IMR-90 (cell line): ENCODE measurements around the gene MBD3L2B. TPM values are rescaled to one million over a fixed set of nuclear protein-coding genes. Genes with fewer than 3 reads are reported as not detected.
"Not testable (repeated sequence)": the region's sequence is repeated elsewhere in the genome, so short reads cannot be mapped to it uniquely, and the experiment has no call there.

Experiments
- ATAC-seq: fragments of 200-7000 bp; cut with Tn5 transposase; 2 replicates; pipeline ENCODE4 v1.9.1; 2020; ENCODE audit warnings: low read depth, mild to moderate bottlenecking, moderate library complexity
- BruUV-seq: library from RNA; stranded (reverse); fragments of 400-500 nt; replicated peaks from 2 replicates; lab custom pipeline; 2021; lab: Mats Ljungman, UMichigan
- CTCF ChIA-PET: fragments of 300-600 bp; formaldehyde crosslinking; extraction: SDS; loops from one replicate; lab custom pipeline; 2021; ENCODE audit warnings: antibody characterized with exemption; lab: Yijun Ruan, JAX
- POLR2A ChIA-PET: fragments of 300-600 bp; sonication (Branson Sonifier 250); formaldehyde crosslinking; loops from one replicate; lab custom pipeline; 2022; ENCODE audit warnings: antibody characterized with exemption; ENCODE audit not compliant: unreplicated experiment; lab: Charles Lee
- DNase-seq: peaks from one replicate; pipeline ENCODE4 v3.0.0; 2013
- H2AFZ ChIP-seq: replicated peaks from 2 replicates; pipeline ENCODE3; 2013; ENCODE audit warnings: low read length, mild to moderate bottlenecking; ENCODE audit not compliant: poor library complexity
- H2AK5ac ChIP-seq: 2 replicates; pipeline ENCODE4 v1.6.1; 2013; ENCODE audit warnings: low read depth, low read length, inconsistent platforms
- H2AK9ac ChIP-seq: replicated peaks from 2 replicates; pipeline ENCODE3; 2013; ENCODE audit warnings: mild to moderate bottlenecking, low read depth, low read length, moderate library complexity; ENCODE audit not compliant: poor library complexity
- H2BK120ac ChIP-seq: 2 replicates; pipeline ENCODE4 v1.6.1; 2013; ENCODE audit warnings: low read depth, low read length, inconsistent platforms
- H2BK15ac ChIP-seq: 3 replicates; pipeline ENCODE4 v1.6.1; 2013; ENCODE audit warnings: low read depth, low read length, inconsistent platforms
- H2BK20ac ChIP-seq: 2 replicates; pipeline ENCODE4 v1.6.1; 2013; ENCODE audit warnings: low read depth, mild to moderate bottlenecking, inconsistent platforms, low read length, moderate library complexity
- H2BK5ac ChIP-seq: 2 replicates; pipeline ENCODE4 v1.6.1; 2013; ENCODE audit warnings: mild to moderate bottlenecking, low read depth, low read length, inconsistent platforms; ENCODE audit not compliant: poor library complexity, severe bottlenecking
- H3K14ac ChIP-seq: replicated peaks from 2 replicates; pipeline ENCODE4 v1.6.1; 2013; ENCODE audit warnings: low read depth, low read length, inconsistent platforms
- H3K18ac ChIP-seq: 2 replicates; pipeline ENCODE4 v1.6.1; 2013; ENCODE audit warnings: low read depth, low read length, control low read depth
- H3K23ac ChIP-seq: 2 replicates; pipeline ENCODE4 v1.6.1; 2013; ENCODE audit warnings: low read depth, low read length, inconsistent platforms
- H3K27ac ChIP-seq: 2 replicates; pipeline ENCODE4 v1.5.1; 2013; ENCODE audit warnings: mild to moderate bottlenecking, control low read depth, low read length; ENCODE audit not compliant: insufficient read depth
- H3K27me3 ChIP-seq: 2 replicates; pipeline ENCODE4 v1.6.1; 2013; ENCODE audit warnings: low read length; ENCODE audit not compliant: control insufficient read depth, insufficient read depth
- H3K36me3 ChIP-seq: 2 replicates; pipeline ENCODE4 v1.6.1; 2013; ENCODE audit warnings: low read length, mixed read lengths; ENCODE audit not compliant: control insufficient read depth, insufficient read depth
- H3K4ac ChIP-seq: 2 replicates; pipeline ENCODE4 v1.6.1; 2013; ENCODE audit warnings: low read depth, low read length, inconsistent platforms
- H3K4me1 ChIP-seq: 2 replicates; pipeline ENCODE4 v1.6.1; 2013; ENCODE audit warnings: low read length, mixed read lengths; ENCODE audit not compliant: control insufficient read depth, insufficient read depth
- H3K4me2 ChIP-seq: 2 replicates; pipeline ENCODE4 v1.6.1; 2013; ENCODE audit warnings: low read depth, mild to moderate bottlenecking, control low read depth, low read length, moderate library complexity
- H3K4me3 ChIP-seq: 2 replicates; pipeline ENCODE4 v1.5.1; 2013; ENCODE audit warnings: low read depth, mild to moderate bottlenecking, control low read depth, low read length, moderate library complexity; ENCODE audit not compliant: insufficient read depth
- H3K56ac ChIP-seq: 2 replicates; pipeline ENCODE4 v1.6.1; 2013; ENCODE audit warnings: low read length, inconsistent platforms; ENCODE audit not compliant: insufficient read depth; ENCODE audit errors: extremely low read depth
- H3K79me1 ChIP-seq, 2 experiments: 2 replicates each; pipeline ENCODE4 v1.6.1; 2013; ENCODE audit warnings: low read length in 2 of 2, inconsistent platforms in 1 of 2, low read depth in 1 of 2
- H3K9ac ChIP-seq: 2 replicates; pipeline ENCODE4 v1.6.1; 2013; ENCODE audit warnings: low read depth, low read length, control low read depth
- H3K9me1 ChIP-seq: 2 replicates; pipeline ENCODE4 v1.6.1; 2013; ENCODE audit warnings: low read length, inconsistent platforms; ENCODE audit not compliant: insufficient read depth
- H3K9me3 ChIP-seq: 2 replicates; pipeline ENCODE4 v1.6.1; 2013; ENCODE audit warnings: low read length; ENCODE audit not compliant: control insufficient read depth, insufficient read depth
- H4K20me1 ChIP-seq: 2 replicates; pipeline ENCODE4 v1.6.1; 2013; ENCODE audit warnings: low read length, inconsistent platforms; ENCODE audit not compliant: insufficient read depth
- H4K5ac ChIP-seq: 2 replicates; pipeline ENCODE4 v1.6.1; 2013; ENCODE audit warnings: mild to moderate bottlenecking, low read depth, low read length, control low read depth
- H4K8ac ChIP-seq, 2 experiments: 2 replicates each; pipeline ENCODE4 v1.6.1; 2013; ENCODE audit warnings: low read depth in 2 of 2, low read length in 2 of 2, control low read depth in 1 of 2, inconsistent platforms in 1 of 2
- H4K91ac ChIP-seq: 2 replicates; pipeline ENCODE4 v1.6.1; 2013; ENCODE audit warnings: low read depth, low read length, inconsistent platforms; ENCODE audit not compliant: insufficient read depth
- WGBS, 2 experiments: methylation state at CpG; one replicate each; pipeline versions ENCODE4 v1.1.5 to v1.1.7; 2013; ENCODE audit warnings: missing lambda C conversion rate in 2 of 2; ENCODE audit not compliant: insufficient read length in 1 of 2; ENCODE audit errors: extremely low coverage in 2 of 2; 5-methylcytosine and 5-hydroxymethylcytosine counted together
- dilution Hi-C: fragments of 300-500 bp; cut with HindIII; formaldehyde crosslinking; loops from one replicate; pipeline ENCODE4 v1.14.3; 2018; ENCODE audit warnings: low sequenced_read_pairs; ENCODE audit not compliant: unreplicated experiment
- in situ Hi-C: fragments of 300-500 bp; cut with MboI; formaldehyde crosslinking; loops from 3 replicates; pipeline ENCODE4 v1.14.3; 2019; ENCODE audit warnings: low sequenced_read_pairs, inconsistent platforms, mixed read lengths
- intact Hi-C: fragments of 100-400 bp; cut with micrococcal nuclease; formaldehyde crosslinking; loops from 2 replicates; pipeline ENCODE4 v1.10.0; 2022
- polyA plus RNA-seq, 3 experiments: library from polyadenylated mRNA; depleted of rRNA; stranded (reverse); fragments of >200 nt; gene quantifications; 2 replicates each; pipeline ENCODE4 v1.2.3, GENCODE V29; 2012; ENCODE audit warnings: low replicate concordance in 1 of 3
- total RNA-seq: library from RNA; depleted of rRNA; stranded (reverse); fragments of >200 nt; gene quantifications from 2 replicates; pipeline ENCODE4 v1.2.3, GENCODE V29; 2012

Gene MBD3L2B
- total and polyA plus RNA-seq, 2 of the 4 experiments (the other 2 are of a cell fraction): not detected

DNA sequence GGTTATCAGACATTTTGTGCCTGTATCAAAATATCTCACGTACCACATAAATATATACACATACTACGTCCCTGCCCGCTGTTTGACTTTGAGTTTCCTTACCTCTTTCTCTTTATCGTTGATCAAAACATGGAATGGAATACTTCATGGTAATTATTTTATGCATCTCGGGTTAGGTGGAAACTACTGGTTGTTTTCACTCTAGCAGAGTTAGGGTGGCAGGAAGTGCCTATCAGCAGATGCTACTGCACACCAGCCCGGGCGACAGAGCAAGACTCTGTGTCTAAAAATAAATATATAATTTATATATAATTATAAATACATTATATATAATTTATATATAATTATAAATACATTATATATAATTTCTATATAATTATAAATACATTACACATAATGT, 31.7 kb upstream of the MBD3L2B start:
- H4K8ac ChIP-seq, BruUV-seq, H3K4me1 ChIP-seq, H3K23ac ChIP-seq, H3K79me1 ChIP-seq, H2BK15ac ChIP-seq, H3K27ac ChIP-seq, H3K14ac ChIP-seq, H3K9me3 ChIP-seq, H2AFZ ChIP-seq, H3K4me3 ChIP-seq, CTCF ChIA-PET, H2AK9ac ChIP-seq, H2AK5ac ChIP-seq, H3K36me3 ChIP-seq, H2BK120ac ChIP-seq, H4K5ac ChIP-seq, H2BK5ac ChIP-seq, dilution Hi-C loops, H3K4ac ChIP-seq, H4K91ac ChIP-seq, H4K20me1 ChIP-seq, H3K56ac ChIP-seq, POLR2A ChIA-PET, in situ Hi-C loops, intact Hi-C loops, ATAC-seq, H3K9me1 ChIP-seq, H3K9ac ChIP-seq, H3K18ac ChIP-seq, H3K4me2 ChIP-seq, H3K27me3 ChIP-seq, DNase-seq, H2BK20ac ChIP-seq: not testable (repeated sequence)
- WGBS, 2 experiments: no CpG with 5 or more reads among the region's 7 CpGs

DNA sequence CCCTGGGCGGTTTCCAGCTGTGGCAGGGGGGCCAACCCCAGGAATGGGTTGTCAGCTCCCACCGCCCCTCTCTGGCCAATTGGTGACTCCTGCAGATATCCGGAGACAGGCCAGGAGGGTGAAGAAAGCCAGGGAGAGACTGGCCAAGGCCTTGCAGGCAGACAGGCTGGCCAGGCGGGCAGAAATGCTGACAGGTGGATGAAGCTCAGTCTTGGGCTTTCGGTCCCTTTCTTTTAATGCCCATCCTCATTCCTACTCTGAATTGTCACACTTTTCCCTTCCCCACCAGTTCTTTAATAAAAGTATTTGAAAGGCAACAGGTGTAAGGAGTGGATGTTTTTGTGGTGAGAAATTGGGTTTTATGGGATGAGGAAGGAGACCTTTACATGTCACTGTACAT, 30.2 kb upstream of the MBD3L2B start:
- H3K27ac ChIP-seq, H3K9me1 ChIP-seq, H2BK20ac ChIP-seq, ATAC-seq, H3K14ac ChIP-seq, H2BK5ac ChIP-seq, H3K27me3 ChIP-seq, in situ Hi-C loops, H2AFZ ChIP-seq, H3K9ac ChIP-seq, intact Hi-C loops, H3K4me2 ChIP-seq, dilution Hi-C loops, H3K36me3 ChIP-seq, H3K23ac ChIP-seq, H3K9me3 ChIP-seq, DNase-seq, H3K56ac ChIP-seq, H2BK15ac ChIP-seq, BruUV-seq, H2AK5ac ChIP-seq, H3K4me1 ChIP-seq, H3K4me3 ChIP-seq, H4K91ac ChIP-seq, CTCF ChIA-PET, H4K20me1 ChIP-seq, H2AK9ac ChIP-seq, H4K5ac ChIP-seq, H3K79me1 ChIP-seq, H4K8ac ChIP-seq, H3K4ac ChIP-seq, POLR2A ChIA-PET, H3K18ac ChIP-seq, H2BK120ac ChIP-seq: not testable (repeated sequence)
- WGBS, 2 experiments: no CpG with 5 or more reads among the region's 5 CpGs
